ENCODE data around the gene C2orf78. TPM values are rescaled to one million over a fixed set of nuclear protein-coding genes. Genes with fewer than 3 reads are reported as not detected.
"Not testable (repeated sequence)": the region's sequence is repeated elsewhere in the genome, so short reads cannot be mapped to it uniquely, and the experiment has no call there.

C2orf78 gene
- total and polyA plus RNA-seq, 4 donors, result not detected

- Histone ChIP-seq H3K4me3 (no peak overlapping the region), H3K27ac (ENCODE audit: low read depth in 1 of 2, low read length in 1 of 2) (no peak overlapping the region), H3K36me3 (ENCODE audit: control insufficient read depth in 4 of 4, insufficient read depth in 4 of 4, low read length in 4 of 4) (peaks cover 6 to 29% (median 15%) of the 10 kb centered on the region in 4 donors), H3K9ac (ENCODE audit: insufficient read depth in 1 of 2, low read length in 2 of 2) (no peak overlapping the region), H3K27me3 (ENCODE audit: control insufficient read depth in 3 of 3, insufficient read depth in 3 of 3, low read length in 2 of 3) (no peaks in the 10 kb centered on the region), H3K4me1 (ENCODE audit: control insufficient read depth in 5 of 5, insufficient read depth in 5 of 5, low read length in 5 of 5) (peaks cover 0 to 15% (median 7%) of the 10 kb centered on the region in 5 donors), H3K9me3 (ENCODE audit: control insufficient read depth in 4 of 4, insufficient read depth in 3 of 4, low read length in 3 of 4) (no peaks in the 10 kb centered on the region)
- whole genome bisulfite sequencing, 2 donors, result 86 to 91% methylated on average over 8 of the region's 8 CpGs
- no peak for ATAC-seq (ENCODE audit: insufficient read depth, low FRiP score)
- TF ChIP-seq, protein P1, sequence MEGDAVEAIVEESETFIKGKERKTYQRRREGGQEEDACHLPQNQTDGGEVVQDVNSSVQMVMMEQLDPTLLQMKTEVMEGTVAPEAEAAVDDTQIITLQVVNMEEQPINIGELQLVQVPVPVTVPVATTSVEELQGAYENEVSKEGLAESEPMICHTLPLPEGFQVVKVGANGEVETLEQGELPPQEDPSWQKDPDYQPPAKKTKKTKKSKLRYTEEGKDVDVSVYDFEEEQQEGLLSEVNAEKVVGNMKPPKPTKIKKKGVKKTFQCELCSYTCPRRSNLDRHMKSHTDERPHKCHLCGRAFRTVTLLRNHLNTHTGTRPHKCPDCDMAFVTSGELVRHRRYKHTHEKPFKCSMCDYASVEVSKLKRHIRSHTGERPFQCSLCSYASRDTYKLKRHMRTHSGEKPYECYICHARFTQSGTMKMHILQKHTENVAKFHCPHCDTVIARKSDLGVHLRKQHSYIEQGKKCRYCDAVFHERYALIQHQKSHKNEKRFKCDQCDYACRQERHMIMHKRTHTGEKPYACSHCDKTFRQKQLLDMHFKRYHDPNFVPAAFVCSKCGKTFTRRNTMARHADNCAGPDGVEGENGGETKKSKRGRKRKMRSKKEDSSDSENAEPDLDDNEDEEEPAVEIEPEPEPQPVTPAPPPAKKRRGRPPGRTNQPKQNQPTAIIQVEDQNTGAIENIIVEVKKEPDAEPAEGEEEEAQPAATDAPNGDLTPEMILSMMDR (IDR thresholded peaks at IDR 0.05; ENCODE audit: control extremely low read depth, extremely low read depth), result no peak
- DNase-seq, result no peak
Measured at GRCh38 chr2:73776869-73777519, 7.0 kb upstream of the C2orf78 start.

- H3K4me1 ChIP-seq (ENCODE audit: control insufficient read depth in 5 of 5, insufficient read depth in 5 of 5, low read length in 5 of 5), result peaks cover 0 to 15% (median 7%) of the 10 kb centered on the region in 5 donors
- peaks cover 0 to 18% (median 12%) of the 10 kb centered on the region in 4 donors for H3K36me3 ChIP-seq (ENCODE audit: control insufficient read depth in 4 of 4, insufficient read depth in 4 of 4, low read length in 4 of 4)
- H3K4me3 ChIP-seq, result peak overlapping the region; percentile 66
- not testable (repeated sequence) for DNase-seq; ATAC-seq (ENCODE audit: insufficient read depth, low FRiP score); H3K27me3 ChIP-seq (ENCODE audit: control insufficient read depth in 3 of 3, insufficient read depth in 3 of 3, low read length in 2 of 3); H3K9me3 ChIP-seq (ENCODE audit: control insufficient read depth in 4 of 4, insufficient read depth in 3 of 4, low read length in 3 of 4)
- WGBS, 2 donors, result 70 to 74% methylated on average over 18 of the region's 18 CpGs
- H3K9ac ChIP-seq (ENCODE audit: insufficient read depth in 1 of 2, low read length in 2 of 2), result peak overlapping the region; percentile 86 to 92
- peak overlapping the region in 1 of 2 donors; percentile 94 for H3K27ac ChIP-seq (ENCODE audit: low read depth in 1 of 2, low read length in 1 of 2)
Measured at GRCh38 chr2:73778867-73779466, 5.0 kb upstream of the C2orf78 start.

- Histone ChIP-seq H3K27me3 (ENCODE audit: control insufficient read depth in 3 of 3, insufficient read depth in 3 of 3, low read length in 2 of 3) (no peaks in the 10 kb centered on the region), H3K36me3 (ENCODE audit: control insufficient read depth in 4 of 4, insufficient read depth in 4 of 4, low read length in 4 of 4) (peaks cover 0 to 13% (median 9%) of the 10 kb centered on the region in 4 donors), H3K4me1 (ENCODE audit: control insufficient read depth in 5 of 5, insufficient read depth in 5 of 5, low read length in 5 of 5) (peaks cover 0 to 15% (median 7%) of the 10 kb centered on the region in 5 donors), H3K4me3 (peak within 1 kb of the TSS; percentile 66), H3K9ac (ENCODE audit: insufficient read depth in 1 of 2, low read length in 2 of 2) (peak within 1 kb of the TSS; percentile 86 to 92), H3K9me3 (ENCODE audit: control insufficient read depth in 4 of 4, insufficient read depth in 3 of 4, low read length in 3 of 4) (no peaks in the 10 kb centered on the region), H3K27ac (ENCODE audit: low read depth in 1 of 2, low read length in 1 of 2) (peak within 1 kb of the TSS; percentile 94 to 97)
- peak; percentile 100 for ATAC-seq (ENCODE audit: insufficient read depth, low FRiP score)
- TF ChIP-seq, protein P1 (IDR thresholded peaks at IDR 0.05; ENCODE audit: control extremely low read depth, extremely low read depth), result peak; percentile 93
- 0% methylated on average over 40 of the region's 40 CpGs for WGBS, 2 donors
- peak; percentile 96 to 97 (median 97) for DNase-seq
Measured at GRCh38 chr2:73779467-73780236, 4.3 kb upstream of the C2orf78 start, which contains the start of gene DUSP11. DUSP11 (minus strand) TSS chr2:73780103; CDS start chr2:73779974, 129 bp downstream.

DNA sequence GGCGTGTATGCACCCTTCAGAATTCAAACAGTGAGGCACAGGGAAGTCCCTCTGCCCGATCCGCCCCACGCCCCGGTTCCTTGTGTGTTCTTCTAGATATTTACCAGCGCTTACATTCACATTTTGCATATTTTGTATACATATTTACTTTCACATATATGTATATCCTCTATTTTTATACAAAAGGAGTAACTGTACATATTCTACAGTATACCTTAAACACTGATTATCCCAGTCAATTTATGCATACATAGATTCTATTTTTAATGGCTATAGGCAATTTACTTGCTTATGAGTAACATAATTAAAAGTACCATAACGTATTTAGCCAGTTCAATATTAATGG is 3.8 kb upstream of the C2orf78 start:
- no peaks in the 10 kb centered on the region for H3K9me3 ChIP-seq (ENCODE audit: control insufficient read depth in 4 of 4, insufficient read depth in 3 of 4, low read length in 3 of 4)
- ATAC-seq (ENCODE audit: insufficient read depth, low FRiP score), result no peak
- TF ChIP-seq, protein P1 (IDR thresholded peaks at IDR 0.05; ENCODE audit: control extremely low read depth, extremely low read depth), result no peak
- peaks cover 0 to 15% (median 7%) of the 10 kb centered on the region in 5 donors for H3K4me1 ChIP-seq (ENCODE audit: control insufficient read depth in 5 of 5, insufficient read depth in 5 of 5, low read length in 5 of 5)
- 3 to 7% methylated on average over 7 of the region's 7 CpGs for WGBS, 2 donors
- no peak overlapping the region for H3K4me3 ChIP-seq
- no peak overlapping the region for H3K27ac ChIP-seq (ENCODE audit: low read depth in 1 of 2, low read length in 1 of 2)
- DNase-seq, result no peak
- H3K27me3 ChIP-seq (ENCODE audit: control insufficient read depth in 3 of 3, insufficient read depth in 3 of 3, low read length in 2 of 3), result no peaks in the 10 kb centered on the region
- H3K36me3 ChIP-seq (ENCODE audit: control insufficient read depth in 4 of 4, insufficient read depth in 4 of 4, low read length in 4 of 4), result peaks cover 0 to 12% (median 7%) of the 10 kb centered on the region in 4 donors
- no peak overlapping the region for H3K9ac ChIP-seq (ENCODE audit: insufficient read depth in 1 of 2, low read length in 2 of 2)

GRCh38 chr2:73783402-73783801 is 581 bp upstream of the C2orf78 start:
- WGBS, 2 donors, result 85 to 88% methylated on average over 15 of the region's 15 CpGs
- not testable (repeated sequence) for H3K4me3 ChIP-seq

More at GRCh38 chr2:73783402-73783801, 581 bp upstream of the C2orf78 start:
- H3K36me3 ChIP-seq (ENCODE audit: control insufficient read depth in 4 of 4, insufficient read depth in 4 of 4, low read length in 4 of 4); H3K27me3 ChIP-seq (ENCODE audit: control insufficient read depth in 3 of 3, insufficient read depth in 3 of 3, low read length in 2 of 3); H3K27ac ChIP-seq (ENCODE audit: low read depth in 1 of 2, low read length in 1 of 2); H3K4me1 ChIP-seq (ENCODE audit: control insufficient read depth in 5 of 5, insufficient read depth in 5 of 5, low read length in 5 of 5); ATAC-seq (ENCODE audit: insufficient read depth, low FRiP score); DNase-seq; H3K9ac ChIP-seq (ENCODE audit: insufficient read depth in 1 of 2, low read length in 2 of 2); H3K9me3 ChIP-seq (ENCODE audit: control insufficient read depth in 4 of 4, insufficient read depth in 3 of 4, low read length in 3 of 4): not testable (repeated sequence)
